OCI-LY7 (cell line): Measurements from ENCODE around the gene LRP4. TPM values are rescaled to one million over a fixed set of nuclear protein-coding genes. Genes with fewer than 3 reads are reported as not detected.

Experiments
- BruUV-seq: library from RNA; stranded (reverse); fragments of 400-500 nt; replicated peaks from 2 replicates; lab custom pipeline; 2021; lab: Mats Ljungman, UMichigan
- CTCF ChIA-PET: fragments of 300-600 bp; sonication (Branson Sonifier 250); formaldehyde crosslinking; loops from one replicate; lab custom pipeline; 2022; ENCODE audit warnings: antibody characterized with exemption; ENCODE audit not compliant: unreplicated experiment; lab: Charles Lee
- POLR2A ChIA-PET: fragments of 300-600 bp; sonication (Branson Sonifier 250); formaldehyde crosslinking; loops from one replicate; lab custom pipeline; 2022; ENCODE audit warnings: antibody characterized with exemption; lab: Charles Lee
- DNase-seq: peaks from one replicate; pipeline ENCODE4 v3.0.0-alpha.2; 2015; ENCODE audit warnings: low spot score
- H2AFZ ChIP-seq: fragments of 200-600 bp; sonication (generic), shearing (Covaris generic); 2 replicates; pipeline ENCODE4 v1.6.1; 2014; ENCODE audit warnings: mild to moderate bottlenecking, antibody characterized with exemption, low read length, moderate library complexity
- H3K27ac ChIP-seq: fragments of 200-600 bp; sonication (generic); 2 replicates; pipeline ENCODE4 v1.5.1; 2014; ENCODE audit warnings: mixed run types, low read depth, mild to moderate bottlenecking, moderate library complexity, low read length, inconsistent platforms; ENCODE audit not compliant: poor library complexity, severe bottlenecking
- H3K36me3 ChIP-seq: fragments of 200-600 bp; sonication (generic); 2 replicates; pipeline ENCODE4 v1.6.1; 2014; ENCODE audit warnings: mild to moderate bottlenecking, antibody characterized with exemption, low read length, moderate library complexity, mixed read lengths; ENCODE audit not compliant: insufficient read depth
- H3K4me1 ChIP-seq: fragments of 200-600 bp; sonication (generic); 2 replicates; pipeline ENCODE4 v1.5.1; 2014; ENCODE audit warnings: mild to moderate bottlenecking, low read length; ENCODE audit not compliant: insufficient read depth, poor library complexity, severe bottlenecking
- H3K4me2 ChIP-seq: fragments of 200-600 bp; sonication (generic); 2 replicates; pipeline ENCODE4 v1.6.1; 2014; ENCODE audit warnings: mild to moderate bottlenecking, low read length
- H3K4me3 ChIP-seq: fragments of 200-600 bp; sonication (generic); 2 replicates; pipeline ENCODE4 v1.5.1; 2014; ENCODE audit warnings: mild to moderate bottlenecking, low read depth, low read length; ENCODE audit not compliant: poor library complexity, severe bottlenecking
- H3K79me2 ChIP-seq: fragments of 200-600 bp; sonication (generic); 2 replicates; pipeline ENCODE4 v1.6.1; 2016; ENCODE audit warnings: low read depth, mild to moderate bottlenecking, low read length, moderate library complexity, mixed read lengths; ENCODE audit not compliant: insufficient read depth
- H3K9me2 ChIP-seq: fragments of 200-600 bp; sonication (generic); 2 replicates; pipeline ENCODE4 v1.6.1; 2016; ENCODE audit warnings: mild to moderate bottlenecking, low read length, mixed read lengths; ENCODE audit not compliant: insufficient read depth
- H3K9me3 ChIP-seq: fragments of 200-600 bp; sonication (generic); 2 replicates; pipeline ENCODE4 v1.6.1; 2014; ENCODE audit warnings: mild to moderate bottlenecking, mixed run types, low read length, mixed read lengths
- H4K20me1 ChIP-seq: fragments of 200-600 bp; sonication (generic); 2 replicates; pipeline ENCODE4 v1.6.1; 2014; ENCODE audit warnings: mild to moderate bottlenecking, antibody characterized with exemption, low read length, moderate library complexity, mixed read lengths; ENCODE audit not compliant: insufficient read depth
- EZH2phosphoT487 ChIP-seq: fragments of 200-600 bp; sonication (generic); IDR thresholded peaks from 2 replicates; pipeline ENCODE4 v1.6.1; 2018; ENCODE audit warnings: low read depth, borderline replicate concordance, mild to moderate bottlenecking, mixed run types, antibody characterized with exemption, low read length, moderate library complexity, mixed read lengths
- intact Hi-C: fragments of 100-400 bp; cut with micrococcal nuclease; formaldehyde crosslinking; loops from one replicate; pipeline ENCODE4 v1.10.0; 2022; ENCODE audit not compliant: unreplicated experiment
- total RNA-seq, 2 experiments: library from RNA; depleted of rRNA in 1 of 2; stranded (reverse); fragments of >200 nt in 1 of 2; shearing (Covaris generic) in 1 of 2; gene quantifications; 2 replicates each; pipeline ENCODE4 v1.2.3, GENCODE V29; 2014 to 2022
- TF ChIP-seq, protein P1 (sequence below): fragments of 200-600 bp; sonication (generic); conservative IDR thresholded peaks from 2 replicates; pipeline ENCODE4 v1.5.1; 2014; ENCODE audit warnings: mild to moderate bottlenecking, antibody characterized with exemption, low read length, moderate library complexity, mixed read lengths

Gene LRP4
- total RNA-seq, 2 experiments from 2014 or later = 19.8 to 28.5 TPM

DNA sequence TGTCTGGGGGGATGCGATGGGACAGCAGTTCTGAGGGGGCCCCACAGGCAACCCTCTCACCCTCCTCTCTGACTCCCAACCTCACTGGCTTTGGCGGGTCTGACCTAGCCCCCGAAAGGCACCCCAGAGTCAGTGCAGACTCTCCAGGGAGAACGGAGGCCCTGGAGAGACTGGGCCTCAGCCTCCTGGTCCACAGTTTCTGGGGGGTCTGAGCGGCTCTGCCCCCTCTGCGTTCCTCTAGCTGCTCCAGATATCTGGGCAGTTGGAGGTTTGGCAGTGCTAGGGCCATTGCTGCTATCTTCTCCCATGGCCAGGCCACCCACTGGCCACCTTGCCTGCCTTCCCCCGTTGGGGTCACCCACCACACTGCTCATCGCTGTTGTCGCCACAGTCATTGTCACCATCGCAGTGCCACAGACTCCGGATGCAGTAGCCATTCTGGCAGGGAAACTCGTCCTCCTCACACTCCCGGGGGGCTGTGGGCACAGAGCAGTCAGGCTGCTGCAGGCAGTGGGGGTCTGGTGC lies 18.8 kb downstream of the LRP4 start:
- peaks cover 54% of the 10 kb centered on the region for H3K36me3 ChIP-seq
- ChIA-PET CTCF (no interaction called here), POLR2A (no interaction called here)
- no peak for TF ChIP-seq EZH2phosphoT487
- TF ChIP-seq, protein P1, sequence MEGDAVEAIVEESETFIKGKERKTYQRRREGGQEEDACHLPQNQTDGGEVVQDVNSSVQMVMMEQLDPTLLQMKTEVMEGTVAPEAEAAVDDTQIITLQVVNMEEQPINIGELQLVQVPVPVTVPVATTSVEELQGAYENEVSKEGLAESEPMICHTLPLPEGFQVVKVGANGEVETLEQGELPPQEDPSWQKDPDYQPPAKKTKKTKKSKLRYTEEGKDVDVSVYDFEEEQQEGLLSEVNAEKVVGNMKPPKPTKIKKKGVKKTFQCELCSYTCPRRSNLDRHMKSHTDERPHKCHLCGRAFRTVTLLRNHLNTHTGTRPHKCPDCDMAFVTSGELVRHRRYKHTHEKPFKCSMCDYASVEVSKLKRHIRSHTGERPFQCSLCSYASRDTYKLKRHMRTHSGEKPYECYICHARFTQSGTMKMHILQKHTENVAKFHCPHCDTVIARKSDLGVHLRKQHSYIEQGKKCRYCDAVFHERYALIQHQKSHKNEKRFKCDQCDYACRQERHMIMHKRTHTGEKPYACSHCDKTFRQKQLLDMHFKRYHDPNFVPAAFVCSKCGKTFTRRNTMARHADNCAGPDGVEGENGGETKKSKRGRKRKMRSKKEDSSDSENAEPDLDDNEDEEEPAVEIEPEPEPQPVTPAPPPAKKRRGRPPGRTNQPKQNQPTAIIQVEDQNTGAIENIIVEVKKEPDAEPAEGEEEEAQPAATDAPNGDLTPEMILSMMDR = no peak
- no peaks in the 10 kb centered on the region for H4K20me1 ChIP-seq
- intact Hi-C loops = no loop called here
- peaks cover 17% of the 10 kb centered on the region for H3K4me1 ChIP-seq
- no TSS peak for BruUV-seq
- no peaks in the 10 kb centered on the region for H3K79me2 ChIP-seq
- no peaks in the 10 kb centered on the region for H3K9me2 ChIP-seq
- no peak overlapping the region for H2AFZ ChIP-seq
- H3K9me3 ChIP-seq = no peaks in the 10 kb centered on the region
- DNase-seq = no peak
- H3K27ac ChIP-seq = no peak overlapping the region
- no peak overlapping the region for H3K4me2 ChIP-seq
- no peak overlapping the region for H3K4me3 ChIP-seq

DNA sequence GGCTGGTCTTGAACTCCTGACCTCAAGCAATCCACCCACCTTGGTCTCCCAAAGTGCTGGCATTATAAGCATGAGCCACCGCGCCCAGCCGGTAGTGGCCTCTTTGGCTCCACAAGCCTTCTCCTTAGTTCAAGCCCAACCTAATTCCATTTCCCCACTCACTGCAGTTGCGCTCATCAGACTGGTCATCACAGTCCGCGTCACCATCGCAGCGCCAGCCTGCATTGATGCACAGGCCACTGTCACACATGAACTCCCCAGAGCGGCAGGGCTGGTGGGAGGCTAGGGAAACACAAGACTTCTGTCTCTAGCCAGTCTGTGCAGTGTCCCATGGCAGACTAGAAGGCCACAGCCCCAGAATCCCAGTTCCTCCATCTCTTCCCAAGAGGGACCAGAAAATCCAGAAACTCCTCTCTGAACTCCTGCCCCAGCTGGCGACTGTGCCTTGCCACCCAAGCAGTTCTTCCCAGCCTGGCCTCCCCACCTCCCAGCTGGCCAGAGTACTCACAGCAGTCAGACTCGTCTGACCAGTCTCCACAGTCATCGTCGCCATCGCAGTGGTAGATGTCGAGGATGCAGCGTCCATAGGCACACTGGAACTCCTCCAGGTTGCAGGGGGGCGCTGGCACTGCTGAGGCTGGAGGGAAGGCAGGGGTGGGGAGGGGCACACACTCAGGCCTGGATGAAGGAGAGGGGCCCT lies 19.8 kb downstream of the LRP4 start:
- CTCF ChIA-PET = no interaction called here
- intact Hi-C loops = no loop called here
- Histone ChIP-seq H4K20me1 (no peaks in the 10 kb centered on the region), H3K9me3 (no peaks in the 10 kb centered on the region), H3K4me2 (no peak overlapping the region), H3K4me1 (peaks cover 8% of the 10 kb centered on the region), H3K36me3 (peaks cover 60% of the 10 kb centered on the region), H3K9me2 (no peaks in the 10 kb centered on the region), H2AFZ (no peak overlapping the region), H3K27ac (no peak overlapping the region), H3K79me2 (no peaks in the 10 kb centered on the region), H3K4me3 (no peak overlapping the region)
- no peak for TF ChIP-seq EZH2phosphoT487
- TF ChIP-seq, protein P1 = no peak
- no TSS peak for BruUV-seq
- no peak for DNase-seq
- POLR2A ChIA-PET = no interaction called here
